Peyer's patch (tissue), 4 donors: ENCODE measurements around the gene NGEF. TPM values are rescaled to one million over a fixed set of nuclear protein-coding genes. Genes with fewer than 3 reads are reported as not detected.

Source experiments
- DNase-seq, 3 donors: peaks; one replicate each; pipeline ENCODE4 v3.0.0-alpha.2; 2017 to 2019
- H3K27ac ChIP-seq, 4 donors: fragments of 200-600 bp; sonication (generic); one replicate each; pipeline ENCODE4 v1.5.1; 2016 to 2019
- H3K27me3 ChIP-seq, 2 donors: fragments of 200-600 bp; sonication (generic); one replicate each; pipeline ENCODE4 v1.5.1; 2019
- H3K36me3 ChIP-seq, 3 donors: fragments of 200-600 bp; sonication (generic); one replicate each; pipeline ENCODE4 v1.5.1; 2016 to 2019
- H3K4me1 ChIP-seq, 4 donors: fragments of 200-600 bp; sonication (generic); one replicate each; pipeline ENCODE4 v1.5.1; 2016 to 2019
- H3K4me3 ChIP-seq, 4 donors: fragments of 200-600 bp; sonication (generic); 1 replicate in 3 of 4; 2 replicates in 1 of 4; pipeline ENCODE4 v1.5.1; 2016 to 2019; ENCODE audit warnings: mild to moderate bottlenecking in 1 of 4
- H3K9me3 ChIP-seq, 4 donors: fragments of 200-600 bp; sonication (generic); one replicate each; pipeline ENCODE4 v1.5.1; 2016 to 2019; ENCODE audit warnings: mild to moderate bottlenecking in 1 of 4
- POLR2A ChIP-seq, 2 donors: fragments of 450-650 bp; IDR thresholded peaks; one replicate each; pipeline ENCODE4 v1.5.1; 2017; ENCODE audit warnings: antibody characterized with exemption in 2 of 2, mild to moderate bottlenecking in 2 of 2, moderate library complexity in 2 of 2
- total RNA-seq, 4 donors: library from RNA; depleted of rRNA; stranded (reverse); fragments of >200 nt; gene quantifications; one replicate each; pipeline ENCODE4 v1.1.0, GENCODE V29; 2016
- TF ChIP-seq, protein P1 (sequence below), 6 experiments: fragments of 450-650 bp in 4 of 6; fragments of 200-600 bp in 2 of 6; sonication (generic) in 1 of 6; IDR thresholded peaks; one replicate each; pipeline ENCODE4 v1.5.1; 2017 to 2019; ENCODE audit warnings: antibody characterized with exemption in 6 of 6, mild to moderate bottlenecking in 3 of 6, moderate library complexity in 1 of 6

Gene NGEF
- total RNA-seq, 4 donors from 2014 or later: 54.5 to 116 (median 98.1) TPM

DNA sequence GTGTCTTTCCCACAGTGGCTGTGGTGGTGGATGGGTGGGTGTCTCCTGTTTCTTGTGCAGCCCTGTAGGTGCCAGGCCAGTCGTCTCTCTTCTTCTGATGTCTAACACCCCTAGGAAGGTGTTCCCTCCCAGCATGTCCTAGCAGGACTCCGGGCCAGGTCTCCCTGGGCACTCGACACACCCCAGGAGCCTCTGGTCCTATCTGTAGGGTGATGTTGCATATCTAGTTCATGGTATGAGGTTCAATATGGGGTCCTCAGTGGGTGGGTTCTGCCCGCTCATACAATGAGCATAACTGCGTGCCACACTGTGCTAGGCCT is 14.4 kb downstream of the NGEF start:
- Histone ChIP-seq H3K9me3 (no peaks in the 10 kb centered on the region), H3K27ac (no peak overlapping the region), H3K4me1 (no peaks in the 10 kb centered on the region), H3K4me3 (no peak overlapping the region), H3K27me3 (no peaks in the 10 kb centered on the region), H3K36me3 (no peaks in the 10 kb centered on the region)
- TF ChIP-seq POLR2A (IDR thresholded peaks at IDR 0.05): no peak
- TF ChIP-seq, protein P1, sequence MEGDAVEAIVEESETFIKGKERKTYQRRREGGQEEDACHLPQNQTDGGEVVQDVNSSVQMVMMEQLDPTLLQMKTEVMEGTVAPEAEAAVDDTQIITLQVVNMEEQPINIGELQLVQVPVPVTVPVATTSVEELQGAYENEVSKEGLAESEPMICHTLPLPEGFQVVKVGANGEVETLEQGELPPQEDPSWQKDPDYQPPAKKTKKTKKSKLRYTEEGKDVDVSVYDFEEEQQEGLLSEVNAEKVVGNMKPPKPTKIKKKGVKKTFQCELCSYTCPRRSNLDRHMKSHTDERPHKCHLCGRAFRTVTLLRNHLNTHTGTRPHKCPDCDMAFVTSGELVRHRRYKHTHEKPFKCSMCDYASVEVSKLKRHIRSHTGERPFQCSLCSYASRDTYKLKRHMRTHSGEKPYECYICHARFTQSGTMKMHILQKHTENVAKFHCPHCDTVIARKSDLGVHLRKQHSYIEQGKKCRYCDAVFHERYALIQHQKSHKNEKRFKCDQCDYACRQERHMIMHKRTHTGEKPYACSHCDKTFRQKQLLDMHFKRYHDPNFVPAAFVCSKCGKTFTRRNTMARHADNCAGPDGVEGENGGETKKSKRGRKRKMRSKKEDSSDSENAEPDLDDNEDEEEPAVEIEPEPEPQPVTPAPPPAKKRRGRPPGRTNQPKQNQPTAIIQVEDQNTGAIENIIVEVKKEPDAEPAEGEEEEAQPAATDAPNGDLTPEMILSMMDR (IDR thresholded peaks at IDR 0.05): no peak
- DNase-seq: peak in 1 of 3 donors; percentile 31

DNA sequence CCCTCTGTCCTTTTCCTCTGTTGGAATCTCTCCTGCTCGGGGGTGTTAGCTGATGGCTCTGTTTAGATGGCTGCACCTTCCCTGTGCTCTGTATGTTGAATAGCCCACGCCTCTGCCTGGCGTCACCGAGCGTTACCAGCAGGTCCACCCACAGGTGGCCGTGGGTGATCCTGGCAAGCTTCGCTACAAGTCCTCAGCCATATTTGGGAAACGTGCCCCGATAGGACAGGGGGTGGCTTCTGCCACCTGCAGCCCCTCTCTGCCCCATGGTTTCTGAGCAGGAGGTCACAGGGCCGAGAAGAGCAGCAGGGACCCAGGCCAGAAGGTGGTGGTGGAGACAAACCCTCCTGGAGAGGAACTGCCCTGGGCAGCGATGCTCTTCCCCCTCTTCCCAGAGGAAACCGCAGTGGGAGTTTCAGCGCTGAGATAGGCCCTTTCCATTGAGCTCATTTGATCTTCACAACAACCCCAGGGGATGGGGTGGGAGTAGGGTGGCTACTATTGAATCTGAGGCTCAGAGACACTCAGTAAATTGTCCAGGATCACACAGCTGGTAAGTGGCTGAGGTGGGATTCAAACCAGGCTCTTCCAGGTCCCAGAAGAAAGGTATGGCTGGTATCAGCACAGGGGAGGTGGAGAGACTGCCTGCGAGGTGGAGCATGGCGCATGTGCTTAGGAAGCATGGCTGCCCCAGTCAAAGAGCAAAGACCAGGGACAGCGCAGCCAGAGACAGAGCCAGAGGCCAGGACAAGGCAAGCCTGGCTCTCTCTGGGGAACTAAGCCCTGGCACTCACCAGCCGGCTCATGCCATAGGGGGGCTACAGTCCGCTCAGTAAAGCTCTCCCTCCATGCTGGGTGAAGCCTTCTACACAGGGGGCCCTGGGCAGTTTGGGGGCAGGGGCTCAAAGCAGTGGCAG is 15.0 kb downstream of the NGEF start:
- Histone ChIP-seq H3K27ac (no peak overlapping the region), H3K36me3 (no peaks in the 10 kb centered on the region), H3K4me1 (no peaks in the 10 kb centered on the region), H3K9me3 (no peaks in the 10 kb centered on the region), H3K27me3 (no peaks in the 10 kb centered on the region), H3K4me3 (no peak overlapping the region)
- peak in 1 of 3 donors; percentile 34 for DNase-seq
- TF ChIP-seq POLR2A (IDR thresholded peaks at IDR 0.05): no peak
- TF ChIP-seq, protein P1 (IDR thresholded peaks at IDR 0.05): no peak

DNA sequence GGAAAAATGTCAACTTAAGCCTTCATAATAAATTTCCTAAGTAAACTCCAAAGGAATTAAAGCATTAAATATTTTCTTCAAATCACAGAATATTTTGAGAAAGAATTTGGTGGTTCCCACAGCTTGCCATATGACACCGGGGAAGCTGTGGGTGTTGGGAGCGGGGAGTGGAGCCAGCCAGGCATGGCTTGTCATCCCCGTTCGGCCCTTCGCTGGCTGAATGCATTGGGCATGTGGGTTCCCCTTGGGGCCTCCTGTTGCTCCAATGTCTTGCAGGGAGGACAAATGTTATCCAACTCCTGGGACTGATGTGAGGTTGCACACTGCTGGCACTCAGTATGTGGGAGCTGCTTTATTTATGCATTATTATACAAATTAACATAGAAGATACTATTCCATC is 18.6 kb downstream of the NGEF start:
- Histone ChIP-seq H3K4me3 (no peak overlapping the region), H3K27me3 (no peaks in the 10 kb centered on the region), H3K4me1 (no peaks in the 10 kb centered on the region), H3K9me3 (no peaks in the 10 kb centered on the region), H3K36me3 (no peaks in the 10 kb centered on the region), H3K27ac (no peak overlapping the region)
- TF ChIP-seq POLR2A (IDR thresholded peaks at IDR 0.05): no peak
- TF ChIP-seq, protein P1 (IDR thresholded peaks at IDR 0.05): no peak
- DNase-seq: peak in 1 of 3 donors; percentile 38

DNA sequence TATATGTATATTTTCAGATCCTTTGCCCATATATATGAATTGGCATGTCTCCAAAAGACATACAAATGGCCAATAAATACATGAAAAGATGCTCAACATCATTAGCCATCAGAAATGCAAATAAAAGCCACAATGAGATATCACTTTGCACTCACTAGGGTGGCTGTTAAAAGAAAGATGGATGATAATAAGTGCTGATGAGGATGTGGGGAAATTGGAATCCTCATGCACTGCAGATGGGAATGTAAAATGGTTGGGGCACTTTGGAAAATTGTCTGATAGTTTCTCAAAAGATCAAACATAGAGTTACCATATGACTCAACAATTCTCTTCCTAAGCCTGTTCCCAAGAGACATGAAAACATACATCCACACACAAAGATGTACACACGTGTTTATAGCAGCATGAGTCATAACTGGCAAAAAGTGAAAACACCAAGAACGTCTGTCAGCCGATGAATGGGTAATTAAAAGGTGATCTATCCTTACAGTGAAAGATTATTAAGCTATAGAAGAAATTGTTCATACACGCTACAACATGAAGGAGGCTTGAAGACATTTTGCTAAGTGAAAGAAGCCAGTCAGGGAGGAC is 19.7 kb downstream of the NGEF start:
- peak in 1 of 3 donors; percentile 44 for DNase-seq
- H3K9me3 ChIP-seq: no peaks in the 10 kb centered on the region
- TF ChIP-seq POLR2A (IDR thresholded peaks at IDR 0.05): no peak
- TF ChIP-seq, protein P1 (IDR thresholded peaks at IDR 0.05): no peak
- no peaks in the 10 kb centered on the region for H3K27me3 ChIP-seq
- H3K36me3 ChIP-seq: no peaks in the 10 kb centered on the region
- H3K4me1 ChIP-seq: peaks cover 0 to under 1% (median 0%) of the 10 kb centered on the region in 4 donors
- no peak overlapping the region for H3K27ac ChIP-seq
- no peak overlapping the region for H3K4me3 ChIP-seq

DNA sequence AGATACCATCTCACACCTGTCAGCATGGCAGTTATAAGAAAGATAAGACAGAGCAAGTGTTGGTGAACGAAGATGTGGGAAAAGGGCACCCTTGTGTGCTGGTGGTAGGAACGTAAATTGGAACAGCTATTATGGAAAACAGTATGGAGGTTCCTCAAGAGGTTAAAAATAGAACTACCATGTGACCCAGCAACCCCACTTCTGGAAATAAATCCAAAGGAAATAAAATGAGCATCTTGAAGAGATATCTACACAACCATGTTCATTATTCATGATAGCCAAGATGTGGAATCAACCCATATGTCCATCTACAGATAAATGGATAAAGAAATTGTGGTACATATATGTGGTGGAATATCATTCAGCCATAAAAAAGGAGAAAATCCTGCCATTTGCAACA is 26.9 kb downstream of the NGEF start:
- DNase-seq: no peak
- TF ChIP-seq, protein P1 (IDR thresholded peaks at IDR 0.05): no peak
- no peak for TF ChIP-seq POLR2A (IDR thresholded peaks at IDR 0.05)

More for the DNA sequence above, 26.9 kb downstream of the NGEF start:
- Histone ChIP-seq H3K27ac (no peak overlapping the region), H3K9me3 (no peaks in the 10 kb centered on the region), H3K36me3 (no peaks in the 10 kb centered on the region), H3K27me3 (no peaks in the 10 kb centered on the region), H3K4me1 (peaks cover 0 to 26% (median 0%) of the 10 kb centered on the region in 4 donors), H3K4me3 (no peak overlapping the region)
